Measurements from ENCODE around the gene ADAM19. TPM values are rescaled to one million over a fixed set of nuclear protein-coding genes. Genes with fewer than 3 reads are reported as not detected.

Gene ADAM19
- total RNA-seq, 1 donor from 2014 or later, result 10.6 TPM

DNA sequence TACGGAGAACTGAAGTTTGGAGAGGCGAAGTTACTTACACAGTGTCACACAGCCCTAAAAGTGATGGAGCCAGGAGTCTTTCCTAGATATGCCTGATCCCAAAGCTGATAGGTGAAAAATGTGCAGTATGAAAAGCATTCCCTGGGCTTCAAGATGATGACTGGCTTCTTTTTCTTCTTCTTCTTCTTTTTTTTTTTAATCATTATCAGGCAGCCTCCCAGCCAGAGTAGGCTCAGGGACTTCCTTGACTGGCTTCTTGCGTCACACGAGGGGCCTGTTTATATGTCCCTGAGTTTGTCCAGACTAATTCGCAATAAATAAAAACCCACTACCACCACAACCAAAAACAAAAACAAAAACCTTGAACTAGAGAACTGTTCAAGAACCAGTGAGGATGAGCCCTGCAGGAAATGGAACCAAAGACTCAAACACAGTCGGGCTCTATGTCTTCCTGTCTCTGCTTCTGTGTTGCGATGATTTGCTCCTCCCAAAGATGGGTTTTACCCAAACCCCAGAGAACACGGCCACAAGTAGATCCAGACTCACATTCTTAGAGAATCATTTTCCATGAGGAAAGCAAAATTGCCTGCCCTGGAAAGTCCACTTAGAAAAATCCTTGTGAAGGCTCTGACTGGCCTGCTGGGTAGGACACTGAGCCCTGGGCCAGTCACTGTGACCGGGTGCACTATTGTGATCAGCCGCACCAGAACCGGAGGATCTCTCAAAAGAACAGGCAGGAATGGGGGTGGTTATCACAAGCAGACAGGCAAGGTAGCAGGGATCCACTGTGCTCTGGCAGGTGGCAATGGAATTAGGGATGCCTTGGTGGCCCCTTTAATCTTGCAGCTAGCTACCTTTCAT lies 38.0 kb upstream of the ADAM19 start:
- ATAC-seq, result no peak
- Histone ChIP-seq H3K27me3 (no peaks in the 10 kb centered on the region), H3K36me3 (no peaks in the 10 kb centered on the region), H3K27ac (no peak overlapping the region), H3K4me1 (no peaks in the 10 kb centered on the region), H3K9me3 (no peaks in the 10 kb centered on the region), H3K4me3 (no peak overlapping the region)
- TF ChIP-seq, protein P1, sequence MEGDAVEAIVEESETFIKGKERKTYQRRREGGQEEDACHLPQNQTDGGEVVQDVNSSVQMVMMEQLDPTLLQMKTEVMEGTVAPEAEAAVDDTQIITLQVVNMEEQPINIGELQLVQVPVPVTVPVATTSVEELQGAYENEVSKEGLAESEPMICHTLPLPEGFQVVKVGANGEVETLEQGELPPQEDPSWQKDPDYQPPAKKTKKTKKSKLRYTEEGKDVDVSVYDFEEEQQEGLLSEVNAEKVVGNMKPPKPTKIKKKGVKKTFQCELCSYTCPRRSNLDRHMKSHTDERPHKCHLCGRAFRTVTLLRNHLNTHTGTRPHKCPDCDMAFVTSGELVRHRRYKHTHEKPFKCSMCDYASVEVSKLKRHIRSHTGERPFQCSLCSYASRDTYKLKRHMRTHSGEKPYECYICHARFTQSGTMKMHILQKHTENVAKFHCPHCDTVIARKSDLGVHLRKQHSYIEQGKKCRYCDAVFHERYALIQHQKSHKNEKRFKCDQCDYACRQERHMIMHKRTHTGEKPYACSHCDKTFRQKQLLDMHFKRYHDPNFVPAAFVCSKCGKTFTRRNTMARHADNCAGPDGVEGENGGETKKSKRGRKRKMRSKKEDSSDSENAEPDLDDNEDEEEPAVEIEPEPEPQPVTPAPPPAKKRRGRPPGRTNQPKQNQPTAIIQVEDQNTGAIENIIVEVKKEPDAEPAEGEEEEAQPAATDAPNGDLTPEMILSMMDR (IDR thresholded peaks at IDR 0.05), result no peak
- intact Hi-C loops (cut with DNase I), result no loop called here
- no peak for DNase-seq

DNA sequence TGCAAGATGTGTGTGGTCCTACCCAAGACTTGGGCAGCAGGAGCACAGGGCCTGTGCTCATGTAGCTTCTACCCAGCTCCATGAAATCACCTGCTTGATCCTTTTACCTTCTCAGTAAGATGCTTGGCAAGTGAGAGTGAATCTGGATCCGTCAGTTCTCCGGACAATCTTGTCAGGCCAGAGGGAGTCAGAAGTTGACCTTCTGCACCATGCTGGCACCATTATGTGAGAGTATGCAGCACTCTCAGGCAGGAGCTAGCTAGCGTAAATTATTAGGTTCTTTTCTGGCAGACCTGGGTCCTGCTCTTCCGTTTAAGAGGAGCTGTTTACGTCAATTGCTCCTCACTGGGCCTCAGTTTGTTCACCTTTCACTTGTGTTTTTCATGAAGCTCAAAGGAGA lies 37.0 kb upstream of the ADAM19 start:
- intact Hi-C loops (cut with DNase I), result no loop called here
- TF ChIP-seq, protein P1 (IDR thresholded peaks at IDR 0.05), result no peak
- ATAC-seq, result no peak
- H3K4me1 ChIP-seq, result no peaks in the 10 kb centered on the region
- no peaks in the 10 kb centered on the region for H3K36me3 ChIP-seq
- H3K27ac ChIP-seq, result no peak overlapping the region
- H3K9me3 ChIP-seq, result no peaks in the 10 kb centered on the region
- no peak for DNase-seq
- H3K4me3 ChIP-seq, result no peak overlapping the region
- no peaks in the 10 kb centered on the region for H3K27me3 ChIP-seq

DNA sequence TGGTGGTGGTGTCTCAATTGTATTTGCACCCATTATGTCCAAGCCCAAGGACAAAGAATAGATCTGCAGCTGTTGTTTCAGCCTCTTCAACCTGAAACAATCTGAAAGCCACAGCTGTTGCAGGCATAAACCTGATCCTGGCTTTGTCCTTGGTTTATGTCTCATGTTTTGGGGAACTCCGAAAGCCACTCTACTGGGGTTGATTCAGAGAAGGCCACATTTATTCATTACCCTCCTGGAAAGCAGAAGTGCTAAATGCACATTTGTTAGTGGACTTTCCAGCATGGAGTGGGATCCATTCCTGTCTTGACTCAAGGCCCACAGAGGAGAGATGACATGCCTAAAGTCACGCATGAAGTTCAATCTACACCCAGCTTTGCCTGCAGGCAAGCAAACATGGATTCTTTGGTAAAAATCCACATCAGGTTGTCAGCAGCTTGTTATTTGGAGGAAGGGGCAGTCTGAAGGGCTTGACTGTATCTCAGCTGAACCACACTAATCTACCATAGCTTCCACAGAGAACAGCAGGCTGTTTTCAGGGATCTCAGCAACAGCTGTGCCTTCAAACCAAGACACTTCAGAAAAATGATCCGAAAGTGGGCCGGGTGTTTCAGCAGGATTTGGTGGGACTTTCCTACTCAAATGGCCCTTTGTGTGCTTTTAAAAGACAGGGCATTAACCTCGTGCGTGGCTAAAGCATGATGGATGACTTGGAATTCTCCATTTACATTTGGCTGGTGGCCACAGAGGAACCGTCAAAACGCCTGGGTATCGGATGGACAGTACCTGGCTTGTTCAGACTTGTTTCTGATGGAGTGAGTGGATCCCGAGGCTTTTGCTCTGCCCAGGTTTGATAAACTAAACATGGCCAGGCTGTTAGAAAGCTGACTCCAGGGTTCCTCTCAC lies 36.2 kb upstream of the ADAM19 start:
- TF ChIP-seq, protein P1 (IDR thresholded peaks at IDR 0.05), result no peak
- DNase-seq (no peak), ATAC-seq (no peak)
- no peaks in the 10 kb centered on the region for H3K27me3 ChIP-seq
- H3K36me3 ChIP-seq, result no peaks in the 10 kb centered on the region
- H3K9me3 ChIP-seq, result no peaks in the 10 kb centered on the region
- H3K27ac ChIP-seq, result no peak overlapping the region
- no peaks in the 10 kb centered on the region for H3K4me1 ChIP-seq
- intact Hi-C loops (cut with DNase I), result no loop called here
- no peak overlapping the region for H3K4me3 ChIP-seq

DNA sequence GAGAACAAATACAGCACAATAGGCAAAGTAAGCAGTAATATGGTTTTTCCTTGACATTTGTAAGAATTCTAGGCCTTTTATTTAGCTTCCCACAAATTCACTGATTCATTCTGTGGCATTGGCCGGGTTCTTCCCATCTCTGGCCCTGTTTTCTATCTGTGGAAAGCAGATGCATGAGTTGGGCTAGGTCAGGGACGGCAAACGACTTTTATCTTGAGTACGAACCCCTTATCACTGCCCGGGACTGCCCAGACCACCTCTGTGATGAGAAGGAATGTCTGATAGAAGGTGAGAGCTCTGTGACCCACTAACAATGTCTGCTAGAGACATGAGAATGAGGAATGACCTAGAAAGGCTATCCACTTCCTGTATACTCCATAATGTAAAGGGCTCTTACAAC lies 35.4 kb upstream of the ADAM19 start:
- no peaks in the 10 kb centered on the region for H3K4me1 ChIP-seq
- no peaks in the 10 kb centered on the region for H3K9me3 ChIP-seq
- ATAC-seq, result no peak
- DNase-seq, result no peak
- H3K27ac ChIP-seq, result no peak overlapping the region
- no peaks in the 10 kb centered on the region for H3K27me3 ChIP-seq
- intact Hi-C loops (cut with DNase I), result no loop called here
- no peak overlapping the region for H3K4me3 ChIP-seq
- no peaks in the 10 kb centered on the region for H3K36me3 ChIP-seq
- TF ChIP-seq, protein P1 (IDR thresholded peaks at IDR 0.05), result no peak

DNA sequence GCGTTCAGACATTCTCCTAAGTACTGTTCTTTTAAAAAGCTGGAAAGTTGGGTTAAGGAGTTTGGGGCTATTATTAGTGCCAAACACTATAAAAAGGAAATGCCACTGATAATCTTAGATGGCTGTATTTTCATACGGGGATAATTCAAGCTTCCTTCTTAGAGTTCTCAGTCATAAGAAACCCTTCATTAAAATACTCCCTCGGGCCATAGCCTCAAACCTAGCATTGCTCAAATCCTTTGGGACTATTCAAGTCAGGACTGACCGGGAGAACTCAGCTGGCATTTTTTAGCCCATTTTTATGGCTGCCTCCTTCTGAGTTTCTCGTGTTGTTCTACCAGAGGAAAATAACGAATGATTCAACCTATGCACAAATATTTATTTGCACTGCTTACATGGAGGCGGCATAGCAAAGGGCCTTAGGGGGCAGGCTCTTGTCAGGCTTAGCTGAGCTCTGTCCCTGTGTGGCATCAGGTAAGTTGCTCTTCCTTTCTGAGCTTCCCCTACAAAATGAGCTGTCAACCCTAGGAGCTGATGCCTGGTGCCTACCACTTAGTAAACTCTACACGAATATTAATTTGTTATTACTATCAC lies 33.5 kb upstream of the ADAM19 start:
- Histone ChIP-seq H3K9me3 (no peaks in the 10 kb centered on the region), H3K27me3 (no peaks in the 10 kb centered on the region), H3K4me3 (no peak overlapping the region), H3K4me1 (no peaks in the 10 kb centered on the region), H3K27ac (no peak overlapping the region), H3K36me3 (no peaks in the 10 kb centered on the region)
- TF ChIP-seq, protein P1 (IDR thresholded peaks at IDR 0.05), result no peak
- intact Hi-C loops (cut with DNase I), result no loop called here
- no peak for DNase-seq
- no peak for ATAC-seq

Measured in upper lobe of right lung (tissue), 1 donor.